OCI-LY1 (cell line): ENCODE data around the gene LRP5.

Experiments used
- H2AFZ ChIP-seq: fragments of 200-600 bp; sonication (generic), shearing (Covaris generic); 2 replicates; pipeline ENCODE4 v1.6.0; 2014; ENCODE audit warnings: antibody characterized with exemption, mild to moderate bottlenecking, low read length
- H3F3A ChIP-seq: fragments of 200-600 bp; sonication (generic), shearing (Covaris generic); 2 replicates; pipeline ENCODE4 v1.6.0; 2014; ENCODE audit warnings: mild to moderate bottlenecking, antibody characterized with exemption, low read length, moderate library complexity; ENCODE audit not compliant: insufficient read depth
- H3K27ac ChIP-seq: fragments of 200-600 bp; sonication (generic); 2 replicates; pipeline ENCODE4 v1.5.1; 2014; ENCODE audit warnings: low read length, mixed run types, mild to moderate bottlenecking, low read depth; ENCODE audit not compliant: poor library complexity, severe bottlenecking
- H3K27me3 ChIP-seq: fragments of 200-600 bp; sonication (generic); 2 replicates; pipeline ENCODE4 v1.6.0; 2014; ENCODE audit warnings: antibody characterized with exemption, mild to moderate bottlenecking, low read length, moderate library complexity; ENCODE audit not compliant: insufficient read depth
- H3K36me3 ChIP-seq: fragments of 200-600 bp; sonication (generic); 2 replicates; pipeline ENCODE4 v1.6.1; 2014; ENCODE audit warnings: mild to moderate bottlenecking, antibody characterized with exemption, low read length, moderate library complexity, mixed read lengths; ENCODE audit not compliant: insufficient read depth
- H3K4me1 ChIP-seq: fragments of 200-600 bp; sonication (generic); 2 replicates; pipeline ENCODE4 v1.5.1; 2014; ENCODE audit warnings: mild to moderate bottlenecking, low read length, moderate library complexity; ENCODE audit not compliant: insufficient read depth, severe bottlenecking
- H3K4me2 ChIP-seq: fragments of 200-600 bp; sonication (generic), shearing (Covaris generic); 2 replicates; pipeline ENCODE4 v1.6.1; 2014; ENCODE audit warnings: low read length
- H3K4me3 ChIP-seq: fragments of 200-600 bp; sonication (generic); 2 replicates; pipeline ENCODE4 v1.5.1; 2014; ENCODE audit warnings: low read length, low read depth, mild to moderate bottlenecking, mixed read lengths; ENCODE audit not compliant: poor library complexity, severe bottlenecking
- H3K79me2 ChIP-seq: fragments of 200-600 bp; shearing (Covaris generic); 2 replicates; pipeline ENCODE4 v1.6.1; 2016; ENCODE audit warnings: mixed run types, low read length, mixed read lengths; ENCODE audit not compliant: insufficient read depth
- H3K9ac ChIP-seq: fragments of 200-600 bp; sonication (generic), shearing (Covaris generic); 2 replicates; pipeline ENCODE4 v1.6.1; 2014; ENCODE audit warnings: mild to moderate bottlenecking, low read length, mixed read lengths
- H3K9me2 ChIP-seq: fragments of 200-600 bp; sonication (generic), shearing (Covaris generic); 2 replicates; pipeline ENCODE4 v1.6.1; 2014; ENCODE audit warnings: low read depth, mild to moderate bottlenecking, low read length, mixed read lengths
- H3K9me3 ChIP-seq: fragments of 200-600 bp; shearing (Covaris generic); 2 replicates; pipeline ENCODE4 v1.6.1; 2014; ENCODE audit warnings: low read length, mixed read lengths
- H4K20me1 ChIP-seq: fragments of 200-600 bp; sonication (generic), shearing (Covaris generic); 2 replicates; pipeline ENCODE4 v1.6.0; 2016; ENCODE audit warnings: mild to moderate bottlenecking, low read length; ENCODE audit not compliant: insufficient read depth
- EZH2 ChIP-seq: fragments of 200-600 bp; sonication (generic), shearing (Covaris generic); IDR thresholded peaks from 2 replicates; pipeline ENCODE4 v1.8.0; 2017; ENCODE audit warnings: borderline replicate concordance, mixed run types, mild to moderate bottlenecking, antibody characterized with exemption, low read length, moderate library complexity, mixed read lengths
- TF ChIP-seq, protein P1 (sequence below): fragments of 200-600 bp; sonication (generic), shearing (Covaris generic); IDR thresholded peaks from 2 replicates; pipeline ENCODE4 v1.5.1; 2017; ENCODE audit warnings: mild to moderate bottlenecking, antibody characterized with exemption, low read length, moderate library complexity, mixed read lengths

The LRP5 gene

DNA sequence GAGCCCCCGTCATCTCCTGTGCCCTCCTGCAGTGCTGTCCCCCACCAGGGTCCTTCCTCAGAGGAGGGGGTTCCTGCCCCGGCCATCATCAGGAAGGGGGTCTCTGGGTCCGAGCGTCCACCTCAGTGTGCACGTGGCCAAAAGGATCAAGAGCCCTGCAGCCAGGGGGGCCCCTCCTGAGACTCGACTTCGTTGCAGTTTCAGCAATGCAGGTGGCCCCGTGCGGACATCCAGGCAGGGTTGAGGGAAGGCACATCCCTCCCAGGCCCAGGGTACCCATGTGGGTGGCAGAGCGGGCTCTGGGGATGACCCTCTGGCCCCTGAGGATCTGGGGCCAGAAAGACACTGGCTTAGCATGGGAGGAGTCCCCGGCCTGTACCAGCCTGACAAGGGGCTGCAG is 41.3 kb downstream of the LRP5 start:
- H3K9me2 ChIP-seq, result no peaks in the 10 kb centered on the region
- no peaks in the 10 kb centered on the region for H3K36me3 ChIP-seq
- no peak overlapping the region for H3K27ac ChIP-seq
- H3K9me3 ChIP-seq, result no peaks in the 10 kb centered on the region
- no peak overlapping the region for H3K4me3 ChIP-seq
- no peaks in the 10 kb centered on the region for H3K4me1 ChIP-seq
- H2AFZ ChIP-seq, result no peak overlapping the region
- H3F3A ChIP-seq, result no peaks in the 10 kb centered on the region
- TF ChIP-seq, protein P1, sequence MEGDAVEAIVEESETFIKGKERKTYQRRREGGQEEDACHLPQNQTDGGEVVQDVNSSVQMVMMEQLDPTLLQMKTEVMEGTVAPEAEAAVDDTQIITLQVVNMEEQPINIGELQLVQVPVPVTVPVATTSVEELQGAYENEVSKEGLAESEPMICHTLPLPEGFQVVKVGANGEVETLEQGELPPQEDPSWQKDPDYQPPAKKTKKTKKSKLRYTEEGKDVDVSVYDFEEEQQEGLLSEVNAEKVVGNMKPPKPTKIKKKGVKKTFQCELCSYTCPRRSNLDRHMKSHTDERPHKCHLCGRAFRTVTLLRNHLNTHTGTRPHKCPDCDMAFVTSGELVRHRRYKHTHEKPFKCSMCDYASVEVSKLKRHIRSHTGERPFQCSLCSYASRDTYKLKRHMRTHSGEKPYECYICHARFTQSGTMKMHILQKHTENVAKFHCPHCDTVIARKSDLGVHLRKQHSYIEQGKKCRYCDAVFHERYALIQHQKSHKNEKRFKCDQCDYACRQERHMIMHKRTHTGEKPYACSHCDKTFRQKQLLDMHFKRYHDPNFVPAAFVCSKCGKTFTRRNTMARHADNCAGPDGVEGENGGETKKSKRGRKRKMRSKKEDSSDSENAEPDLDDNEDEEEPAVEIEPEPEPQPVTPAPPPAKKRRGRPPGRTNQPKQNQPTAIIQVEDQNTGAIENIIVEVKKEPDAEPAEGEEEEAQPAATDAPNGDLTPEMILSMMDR, result no peak
- TF ChIP-seq EZH2, result no peak
- no peak overlapping the region for H3K4me2 ChIP-seq
- no peak overlapping the region for H3K9ac ChIP-seq
- H3K79me2 ChIP-seq, result no peaks in the 10 kb centered on the region
- no peaks in the 10 kb centered on the region for H4K20me1 ChIP-seq
- peaks cover 12% of the 10 kb centered on the region; the same call in 1 of the 2 replicates for H3K27me3 ChIP-seq

DNA sequence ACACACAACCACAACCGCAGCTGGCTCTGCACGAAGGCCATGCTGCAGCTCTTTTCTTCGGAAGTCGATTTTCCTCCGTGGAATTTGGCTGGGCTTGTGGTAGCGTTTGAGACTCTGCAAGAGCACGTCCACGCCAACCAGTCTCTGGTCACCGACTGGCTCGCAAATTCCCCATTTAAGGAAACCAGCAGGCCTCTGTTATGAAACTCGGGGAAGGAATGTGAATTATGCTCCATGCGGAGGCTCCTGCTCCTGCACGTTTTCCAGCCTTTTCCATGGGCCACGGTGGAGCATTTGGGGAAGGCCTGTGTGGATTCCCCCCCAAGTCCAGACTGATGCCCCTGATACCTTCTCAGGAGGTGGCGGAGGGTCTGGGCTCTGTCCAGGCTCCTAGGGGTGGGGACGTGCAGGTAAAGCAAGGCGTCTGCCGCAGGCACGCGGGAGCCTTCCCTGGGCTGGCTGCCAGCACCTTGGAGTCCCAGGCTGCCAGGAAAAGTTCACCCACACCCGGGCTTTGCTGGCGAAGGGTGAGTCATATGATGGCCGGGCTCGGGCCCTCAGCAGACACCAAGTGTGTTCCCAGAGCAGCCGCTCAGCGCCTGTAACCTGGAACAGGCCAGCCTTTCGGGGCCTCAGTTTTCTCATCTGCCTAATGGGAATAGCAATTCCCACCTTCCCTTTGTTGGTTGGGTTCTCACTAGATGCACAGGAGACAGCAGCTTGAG is 41.9 kb downstream of the LRP5 start:
- H3K9ac ChIP-seq, result no peak overlapping the region
- no peak overlapping the region for H3K4me2 ChIP-seq
- H2AFZ ChIP-seq, result no peak overlapping the region

DNA sequence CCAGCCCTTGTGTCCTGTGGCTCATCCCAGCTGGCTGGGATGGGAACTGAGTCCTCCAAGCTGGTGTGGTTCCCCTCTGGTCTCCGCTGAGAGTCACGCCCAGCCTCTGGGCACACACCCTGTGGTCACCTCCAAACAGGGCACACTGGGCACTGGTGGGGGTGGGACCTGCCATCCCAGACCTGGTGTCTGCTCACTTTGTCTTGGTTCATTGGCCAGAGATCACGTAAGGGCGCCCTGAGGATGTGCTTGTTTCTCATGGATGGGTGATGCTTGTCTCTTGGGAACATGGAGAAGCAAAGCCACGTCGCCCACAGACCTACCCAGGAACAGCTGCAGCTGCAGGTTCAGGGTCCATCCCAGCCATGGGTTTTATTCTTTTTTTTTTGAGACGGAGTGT is 43.1 kb downstream of the LRP5 start:
- Histone ChIP-seq H3K9ac (no peak overlapping the region), H4K20me1 (no peaks in the 10 kb centered on the region), H3K27me3 (peaks cover 20% of the 10 kb centered on the region; the same call in 1 of the 2 replicates), H3K36me3 (no peaks in the 10 kb centered on the region), H2AFZ (no peak overlapping the region), H3K9me3 (no peaks in the 10 kb centered on the region), H3F3A (no peaks in the 10 kb centered on the region), H3K9me2 (no peaks in the 10 kb centered on the region), H3K4me2 (no peak overlapping the region), H3K4me3 (no peak overlapping the region), H3K79me2 (no peaks in the 10 kb centered on the region), H3K27ac (no peak overlapping the region), H3K4me1 (no peaks in the 10 kb centered on the region)
- TF ChIP-seq EZH2, result no peak
- TF ChIP-seq, protein P1, result no peak

More for the DNA sequence above, 41.9 kb downstream of the LRP5 start:
- peaks cover 18% of the 10 kb centered on the region; the same call in 1 of the 2 replicates for H3K27me3 ChIP-seq
- no peak overlapping the region for H3K4me3 ChIP-seq
- no peaks in the 10 kb centered on the region for H3K36me3 ChIP-seq
- no peaks in the 10 kb centered on the region for H3K4me1 ChIP-seq
- no peaks in the 10 kb centered on the region for H3F3A ChIP-seq
- no peaks in the 10 kb centered on the region for H3K79me2 ChIP-seq
- no peaks in the 10 kb centered on the region for H4K20me1 ChIP-seq
- TF ChIP-seq EZH2, result no peak
- TF ChIP-seq, protein P1, result no peak
- no peak overlapping the region for H3K27ac ChIP-seq
- no peaks in the 10 kb centered on the region for H3K9me3 ChIP-seq
- no peaks in the 10 kb centered on the region for H3K9me2 ChIP-seq
